H1 (cell line): ENCODE data around the gene CACNA1D. TPM values are rescaled to one million over a fixed set of nuclear protein-coding genes. Genes with fewer than 3 reads are reported as not detected.

Source experiments
- ATF2 ChIP-seq: IDR thresholded peaks from 2 replicates; pipeline ENCODE4 v1.6.1; 2012; ENCODE audit warnings: low read length, inconsistent platforms
- CHD2 ChIP-seq: IDR thresholded peaks from 2 replicates; pipeline ENCODE4 v1.6.1; 2012; ENCODE audit warnings: low read length, improper control_type of control experiment
- RAD21 ChIP-seq, 2 experiments: IDR thresholded peaks in 1 of 2; conservative IDR thresholded peaks in 1 of 2; 2 replicates each; pipeline ENCODE4 v1.6.1; 2011; ENCODE audit warnings: low read depth in 2 of 2, low read length in 2 of 2, improper control_type of control experiment in 1 of 2, inconsistent platforms in 1 of 2, mild to moderate bottlenecking in 1 of 2, moderate library complexity in 1 of 2
- TBP ChIP-seq: IDR thresholded peaks from 2 replicates; pipeline ENCODE4 v1.6.1; 2011; ENCODE audit warnings: low read depth, low read length, improper control_type of control experiment
- USF2 ChIP-seq: IDR thresholded peaks from 2 replicates; pipeline ENCODE4 v1.6.1; 2011; ENCODE audit warnings: low read length, improper control_type of control experiment
- polyA plus RNA-seq, 7 experiments: library from polyadenylated mRNA; depleted of rRNA in 3 of 7; stranded (reverse) in 5 of 7; unstranded in 2 of 7; fragments of >200 nt in 5 of 7; fragments of 200-250 nt in 2 of 7; gene quantifications; 1 replicate in 5 of 7; 2 replicates in 1 of 7; 4 replicates in 1 of 7; pipeline versions ENCODE4 v1.2.1 to v1.2.3, GENCODE V29; 2011 to 2013; ENCODE audit warnings: missing spikeins in 2 of 7, mixed read lengths in 2 of 7
- total RNA-seq: library from RNA; stranded (reverse); fragmentation: NEBNext Ultra II Directional; extraction: Animal tissue kit (Norgen Biotek cat#: 25700); gene quantifications from 2 replicates; pipeline ENCODE4 v1.2.1, GENCODE V29; 2021

CACNA1D gene
- total and polyA plus RNA-seq, 2 of the 8 experiments (the other 6 are each of a cell fraction or from before 2014, with no cell fraction given) = 2.0 to 2.9 TPM

GRCh38 chr3:53830944-53831343 is 336.5 kb downstream of the CACNA1D start (continued):
- TF ChIP-seq RAD21 (IDR thresholded peaks at IDR 0.05 in 1 of 2, conservative IDR thresholded peaks at IDR 0.05 in 1 of 2; ENCODE audit: low read depth in 2 of 2, low read length in 2 of 2) (no peak), ATF2 (no peak), TBP (no peak), USF2 (no peak), CHD2 (no peak)
